ENCODE results near the gene PDLIM5. TPM values are rescaled to one million over a fixed set of nuclear protein-coding genes. Genes with fewer than 3 reads are reported as not detected.

Gene PDLIM5
- total RNA-seq, 2 donors from 2014 or later, result 17.6 to 21.4 TPM

DNA sequence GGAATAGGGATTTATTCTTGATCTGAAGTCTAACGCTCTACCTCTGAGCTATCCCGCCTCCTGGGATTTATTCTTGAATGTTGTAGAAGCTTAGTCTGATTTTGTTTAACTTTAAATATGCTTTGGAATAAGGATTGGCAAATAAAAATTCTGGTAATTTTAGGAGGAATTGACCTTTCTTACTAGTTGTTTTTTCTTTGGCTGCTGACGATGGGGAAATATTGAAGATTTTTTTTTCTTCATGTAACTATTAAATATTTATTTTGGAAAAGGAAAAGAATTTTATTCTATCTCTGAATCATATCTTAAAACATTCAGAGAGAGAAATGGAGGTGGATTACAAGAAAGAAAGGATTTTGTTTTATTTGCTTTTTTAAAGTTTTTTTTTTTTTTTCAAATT is 122.9 kb downstream of the PDLIM5 start:
- Mint-ChIP-seq H3K27ac (no peak overlapping the region), H3K9me3 (no peaks in the 10 kb centered on the region), H3K4me1 (ENCODE audit: low read depth) (no peaks in the 10 kb centered on the region), H3K27me3 (ENCODE audit: low read depth) (no peaks in the 10 kb centered on the region), H3K36me3 (ENCODE audit: insufficient read depth in 2 of 2) (no peaks in the 10 kb centered on the region), H3K4me3 (no peak overlapping the region)
- ATAC-seq (replicated peaks in 1 of 2), result no peak
- DNase-seq, result no peak

DNA sequence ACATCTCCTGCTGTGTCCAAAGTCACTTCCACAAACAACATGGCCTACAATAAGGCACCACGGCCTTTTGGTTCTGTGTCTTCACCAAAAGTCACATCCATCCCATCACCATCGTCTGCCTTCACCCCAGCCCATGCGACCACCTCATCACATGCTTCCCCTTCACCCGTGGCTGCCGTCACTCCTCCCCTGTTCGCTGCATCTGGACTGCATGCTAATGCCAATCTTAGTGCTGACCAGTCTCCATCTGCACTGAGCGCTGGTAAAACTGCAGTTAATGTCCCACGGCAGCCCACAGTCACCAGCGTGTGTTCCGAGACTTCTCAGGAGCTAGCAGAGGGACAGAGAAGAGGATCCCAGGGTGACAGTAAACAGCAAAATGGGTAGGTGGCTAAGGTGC is 123.9 kb downstream of the PDLIM5 start:
- Mint-ChIP-seq H3K36me3 (ENCODE audit: insufficient read depth in 2 of 2) (no peaks in the 10 kb centered on the region), H3K27me3 (ENCODE audit: low read depth) (no peaks in the 10 kb centered on the region)
- DNase-seq, result no peak

DNA sequence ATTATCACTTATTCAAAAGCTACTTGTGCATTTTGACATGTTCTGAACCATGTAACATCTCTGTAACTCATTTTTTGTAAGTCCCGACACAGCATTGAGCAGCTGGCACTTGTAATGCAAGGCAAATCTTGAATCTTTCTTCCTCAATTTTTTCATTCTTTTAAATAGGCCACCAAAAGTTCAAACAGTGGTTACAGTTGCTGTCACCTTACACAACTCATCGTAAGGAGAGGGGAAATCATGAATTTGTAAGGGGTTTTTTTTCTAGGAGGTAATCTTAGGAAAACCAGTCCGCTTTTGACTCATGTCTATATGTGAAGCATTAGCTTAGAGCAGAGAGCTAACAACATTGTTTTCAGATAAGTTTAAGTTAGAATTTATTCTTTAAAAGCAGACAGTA is 124.5 kb downstream of the PDLIM5 start:
- no peaks in the 10 kb centered on the region for H3K36me3 Mint-ChIP-seq (ENCODE audit: insufficient read depth in 2 of 2)
- H3K4me3 Mint-ChIP-seq, result no peak overlapping the region
- no peak for ATAC-seq (replicated peaks in 1 of 2)
- no peaks in the 10 kb centered on the region for H3K9me3 Mint-ChIP-seq
- no peaks in the 10 kb centered on the region for H3K4me1 Mint-ChIP-seq (ENCODE audit: low read depth)
- no peaks in the 10 kb centered on the region for H3K27me3 Mint-ChIP-seq (ENCODE audit: low read depth)
- DNase-seq, result no peak
- H3K27ac Mint-ChIP-seq, result no peak overlapping the region

More for the DNA sequence above, 123.9 kb downstream of the PDLIM5 start:
- H3K9me3 Mint-ChIP-seq, result no peaks in the 10 kb centered on the region
- H3K27ac Mint-ChIP-seq, result no peak overlapping the region
- no peaks in the 10 kb centered on the region for H3K4me1 Mint-ChIP-seq (ENCODE audit: low read depth)
- ATAC-seq (replicated peaks in 1 of 2), result no peak
- no peak overlapping the region for H3K4me3 Mint-ChIP-seq

DNA sequence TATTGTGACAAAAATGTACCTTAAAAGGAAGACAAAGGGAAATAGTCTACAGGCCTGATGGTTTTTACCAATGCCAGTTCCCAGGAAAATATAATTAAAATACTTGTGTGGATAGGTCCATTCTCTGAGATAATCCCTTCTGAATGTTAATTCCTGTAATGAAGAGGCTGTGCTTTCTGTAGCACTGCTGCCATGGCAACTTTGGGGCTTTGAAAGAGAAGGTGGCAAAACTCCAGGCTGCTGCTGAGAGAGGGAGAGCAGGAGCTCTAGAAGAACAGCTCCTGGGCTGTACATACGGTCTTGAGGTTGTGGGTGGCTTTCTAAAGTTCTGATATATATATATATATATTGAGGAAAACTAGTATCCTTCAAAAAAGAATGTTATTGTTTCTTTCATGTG is 125.4 kb downstream of the PDLIM5 start:
- DNase-seq (no peak), ATAC-seq (replicated peaks in 1 of 2) (no peak)
- Mint-ChIP-seq H3K4me3 (no peak overlapping the region), H3K4me1 (ENCODE audit: low read depth) (no peaks in the 10 kb centered on the region), H3K27me3 (ENCODE audit: low read depth) (no peaks in the 10 kb centered on the region), H3K36me3 (ENCODE audit: insufficient read depth in 2 of 2) (no peaks in the 10 kb centered on the region), H3K27ac (peak overlapping the region; percentile 33), H3K9me3 (no peaks in the 10 kb centered on the region)

DNA sequence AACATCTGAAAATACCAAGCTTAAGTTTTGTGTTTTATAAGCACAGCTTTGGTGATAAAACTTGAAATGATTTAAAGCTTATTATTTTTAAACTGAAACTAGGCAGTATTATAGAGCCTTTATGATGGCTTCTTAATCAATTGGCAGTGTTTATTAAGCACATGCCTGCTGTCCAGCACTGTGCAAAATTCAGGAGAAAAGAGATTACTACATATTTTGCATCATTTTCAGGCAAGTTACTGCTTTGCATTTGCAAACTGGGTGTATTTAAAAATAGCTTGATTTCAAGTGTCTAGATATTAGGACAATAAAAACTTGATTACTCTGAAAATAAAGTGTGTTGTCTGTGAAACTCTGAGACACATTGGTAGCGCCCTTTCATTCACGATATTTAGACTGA is 126.5 kb downstream of the PDLIM5 start:
- Mint-ChIP-seq H3K4me1 (ENCODE audit: low read depth) (no peaks in the 10 kb centered on the region), H3K36me3 (ENCODE audit: insufficient read depth in 2 of 2) (no peaks in the 10 kb centered on the region), H3K4me3 (no peak overlapping the region), H3K27ac (no peak overlapping the region), H3K27me3 (ENCODE audit: low read depth) (no peaks in the 10 kb centered on the region), H3K9me3 (no peaks in the 10 kb centered on the region)
- ATAC-seq (replicated peaks in 1 of 2) (no peak), DNase-seq (no peak)

DNA sequence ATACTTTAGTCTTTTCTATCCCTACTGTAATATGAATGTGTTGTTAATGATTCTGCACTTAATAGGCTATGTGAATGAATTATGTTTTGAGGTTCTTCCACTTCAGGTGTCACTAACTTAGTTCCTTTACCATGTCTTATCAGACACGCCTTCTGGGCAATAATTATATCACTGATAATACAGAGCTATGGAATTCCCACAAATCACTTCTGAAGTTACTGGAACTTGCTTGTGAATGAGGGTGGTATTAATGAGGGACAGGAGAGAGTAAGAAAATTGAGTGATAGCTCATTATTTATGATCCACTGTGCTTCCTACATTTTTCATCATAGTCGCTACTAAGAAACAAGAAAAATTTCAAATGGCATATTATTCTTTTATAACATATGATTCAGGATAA is 130.0 kb downstream of the PDLIM5 start:
- H3K4me3 Mint-ChIP-seq, result no peak overlapping the region
- no peak for ATAC-seq (replicated peaks in 1 of 2)
- no peak for DNase-seq
- no peaks in the 10 kb centered on the region for H3K9me3 Mint-ChIP-seq
- no peaks in the 10 kb centered on the region for H3K36me3 Mint-ChIP-seq (ENCODE audit: insufficient read depth in 2 of 2)
- no peaks in the 10 kb centered on the region for H3K27me3 Mint-ChIP-seq (ENCODE audit: low read depth)
- H3K4me1 Mint-ChIP-seq (ENCODE audit: low read depth), result no peaks in the 10 kb centered on the region
- H3K27ac Mint-ChIP-seq, result no peak overlapping the region

DNA sequence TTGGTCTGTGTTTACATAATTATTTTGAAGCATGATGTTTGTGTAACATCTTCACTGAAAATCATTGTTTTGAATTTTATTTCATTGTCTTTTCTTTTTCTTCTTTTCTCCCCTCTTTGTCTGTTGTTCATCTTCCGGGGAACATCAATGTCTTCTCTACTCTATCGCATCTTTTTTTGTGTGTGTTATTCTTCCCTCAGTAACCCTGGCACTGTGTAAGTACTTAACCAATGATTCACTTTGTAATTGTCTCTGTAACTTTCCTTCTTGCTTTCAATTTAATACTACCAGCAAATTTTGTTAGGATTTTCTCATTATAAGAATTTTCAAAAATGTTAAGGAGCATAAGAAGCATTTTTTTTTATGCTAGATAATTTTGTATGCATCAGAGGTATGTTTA is 130.8 kb downstream of the PDLIM5 start:
- ATAC-seq (replicated peaks in 1 of 2), result no peak

DNA sequence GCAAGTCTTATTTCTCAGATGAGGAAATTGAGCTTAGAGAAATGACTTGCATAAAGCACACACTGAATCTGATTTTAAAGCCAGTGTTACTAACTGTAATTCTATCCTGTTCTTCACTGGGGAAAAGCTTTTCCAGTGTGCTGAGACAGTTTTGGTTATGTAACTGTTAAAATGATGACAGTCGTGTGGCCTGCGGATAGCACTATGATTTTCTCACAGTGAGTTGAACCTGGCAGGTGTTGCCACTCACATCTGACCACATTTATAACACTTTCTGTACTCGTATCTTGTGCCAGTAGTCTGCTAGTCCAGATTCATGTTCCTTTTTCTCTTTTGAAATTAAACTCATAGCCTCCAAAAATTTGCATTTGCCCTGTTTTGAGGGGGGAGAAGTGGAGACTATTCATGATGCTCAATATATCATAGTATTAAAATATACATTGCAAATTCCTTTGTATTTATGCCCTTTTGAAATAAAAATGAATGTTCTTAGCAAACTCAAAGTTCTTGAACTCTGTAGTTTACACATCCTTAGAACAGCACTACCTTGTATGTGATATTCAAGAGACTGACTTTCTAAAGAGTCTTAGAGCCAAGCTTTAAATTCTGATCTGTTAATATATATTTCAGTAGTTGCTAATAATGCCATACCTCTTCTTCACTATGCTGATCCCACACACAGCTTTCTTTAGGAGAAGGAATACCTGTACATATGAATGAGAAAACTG is 132.3 kb downstream of the PDLIM5 start:
- Mint-ChIP-seq H3K4me3 (no peak overlapping the region), H3K9me3 (no peaks in the 10 kb centered on the region), H3K27ac (no peak overlapping the region), H3K27me3 (ENCODE audit: low read depth) (no peaks in the 10 kb centered on the region), H3K4me1 (ENCODE audit: low read depth) (no peaks in the 10 kb centered on the region), H3K36me3 (ENCODE audit: insufficient read depth in 2 of 2) (no peaks in the 10 kb centered on the region)
- ATAC-seq (replicated peaks in 1 of 2) (no peak), DNase-seq (no peak)

More for the DNA sequence above, 130.8 kb downstream of the PDLIM5 start:
- no peak overlapping the region for H3K27ac Mint-ChIP-seq
- no peaks in the 10 kb centered on the region for H3K27me3 Mint-ChIP-seq (ENCODE audit: low read depth)
- no peaks in the 10 kb centered on the region for H3K4me1 Mint-ChIP-seq (ENCODE audit: low read depth)
- H3K9me3 Mint-ChIP-seq, result no peaks in the 10 kb centered on the region
- DNase-seq, result no peak
- no peak overlapping the region for H3K4me3 Mint-ChIP-seq
- no peaks in the 10 kb centered on the region for H3K36me3 Mint-ChIP-seq (ENCODE audit: insufficient read depth in 2 of 2)

DNA sequence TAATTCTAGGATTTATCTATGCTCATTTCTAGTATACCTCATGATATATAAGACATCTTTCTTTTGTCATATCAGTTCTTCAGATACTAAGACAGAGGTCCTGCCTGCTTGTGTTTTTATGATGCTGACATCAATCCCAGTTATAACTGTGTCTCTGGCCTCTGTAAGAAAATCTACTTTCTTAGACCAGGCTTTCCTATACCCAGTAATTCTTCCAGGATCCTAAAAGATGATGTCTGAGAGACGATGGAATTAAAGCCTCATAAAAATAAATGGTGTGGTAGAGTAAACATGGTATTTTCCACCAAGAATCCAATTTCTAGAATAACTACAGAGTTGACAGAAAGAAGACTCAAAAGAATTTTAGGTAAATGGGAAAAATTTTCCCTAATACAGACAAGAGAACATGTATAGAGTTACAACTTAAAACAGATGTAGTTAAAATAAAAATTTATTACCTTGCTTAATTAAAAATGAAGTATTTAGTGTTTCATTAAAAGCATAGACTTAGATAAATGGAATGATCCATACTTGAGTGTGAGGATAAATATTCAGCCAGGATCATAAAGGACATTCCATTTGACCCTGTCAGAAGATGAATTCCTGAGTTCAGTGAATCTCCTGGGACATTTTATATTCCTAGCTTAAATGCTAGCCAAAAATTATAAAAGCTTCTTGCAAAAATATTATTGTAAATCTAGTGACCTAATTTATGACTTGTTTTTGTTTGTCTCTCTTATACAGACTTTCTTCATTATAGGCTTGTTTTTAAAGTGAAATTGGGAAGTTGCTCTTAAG is 137.4 kb downstream of the PDLIM5 start:
- Mint-ChIP-seq H3K27ac (no peak overlapping the region), H3K4me1 (ENCODE audit: low read depth) (no peaks in the 10 kb centered on the region), H3K36me3 (ENCODE audit: insufficient read depth in 2 of 2) (peaks cover 0 to 2% of the 10 kb centered on the region in 2 donors), H3K9me3 (no peaks in the 10 kb centered on the region), H3K4me3 (no peak overlapping the region), H3K27me3 (ENCODE audit: low read depth) (no peaks in the 10 kb centered on the region)
- DNase-seq (no peak), ATAC-seq (replicated peaks in 1 of 2) (no peak)

DNA sequence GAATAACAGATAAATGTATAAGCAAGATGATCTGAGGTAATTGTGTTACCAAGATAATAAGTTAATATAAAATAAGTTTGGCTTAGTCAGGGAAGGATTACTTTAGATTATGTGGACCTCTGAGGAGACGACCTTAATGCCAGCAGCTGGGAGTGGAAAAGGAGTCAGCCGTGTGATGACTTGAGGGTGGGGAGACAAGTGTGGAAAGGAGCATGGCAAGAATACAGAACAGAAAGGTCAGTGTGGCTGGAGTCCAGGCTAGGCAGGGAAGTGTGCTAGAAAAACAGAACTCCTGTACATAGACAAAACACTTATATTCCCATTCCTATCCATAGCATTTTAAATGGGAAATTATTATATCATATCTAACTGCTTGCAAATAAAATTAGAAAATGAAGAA is 138.8 kb downstream of the PDLIM5 start:
- DNase-seq, result no peak
- Mint-ChIP-seq H3K4me1 (ENCODE audit: low read depth) (no peaks in the 10 kb centered on the region), H3K9me3 (no peaks in the 10 kb centered on the region), H3K27ac (no peak overlapping the region), H3K36me3 (ENCODE audit: insufficient read depth in 2 of 2) (peaks cover 0 to 2% of the 10 kb centered on the region in 2 donors), H3K27me3 (ENCODE audit: low read depth) (no peaks in the 10 kb centered on the region), H3K4me3 (no peak overlapping the region)
- ATAC-seq (replicated peaks in 1 of 2), result no peak

DNA sequence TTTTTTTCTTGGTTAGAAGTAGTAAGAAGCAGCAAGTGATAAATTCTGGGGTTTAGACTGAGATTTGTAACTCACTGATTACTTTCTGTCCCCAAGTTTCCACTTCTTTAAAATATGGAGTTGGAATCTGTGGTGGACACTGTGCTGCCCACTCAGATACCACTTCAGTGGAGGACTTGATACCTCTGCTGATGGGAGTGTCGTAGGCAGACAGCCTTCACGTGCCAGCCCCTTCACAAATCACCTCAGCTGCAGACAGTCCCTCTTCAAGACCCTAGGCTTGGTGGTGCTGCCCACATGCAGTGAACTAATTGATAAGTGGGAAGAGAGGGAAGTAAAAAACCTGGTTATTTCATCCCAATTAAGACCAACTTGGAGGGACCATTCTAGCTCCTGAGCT is 139.5 kb downstream of the PDLIM5 start:
- DNase-seq (no peak), ATAC-seq (replicated peaks in 1 of 2) (no peak)
- peaks cover 0 to 2% of the 10 kb centered on the region in 2 donors for H3K36me3 Mint-ChIP-seq (ENCODE audit: insufficient read depth in 2 of 2)
- no peaks in the 10 kb centered on the region for H3K9me3 Mint-ChIP-seq
- no peak overlapping the region for H3K4me3 Mint-ChIP-seq
- H3K27me3 Mint-ChIP-seq (ENCODE audit: low read depth), result no peaks in the 10 kb centered on the region
- no peak overlapping the region for H3K27ac Mint-ChIP-seq
- no peaks in the 10 kb centered on the region for H3K4me1 Mint-ChIP-seq (ENCODE audit: low read depth)

DNA sequence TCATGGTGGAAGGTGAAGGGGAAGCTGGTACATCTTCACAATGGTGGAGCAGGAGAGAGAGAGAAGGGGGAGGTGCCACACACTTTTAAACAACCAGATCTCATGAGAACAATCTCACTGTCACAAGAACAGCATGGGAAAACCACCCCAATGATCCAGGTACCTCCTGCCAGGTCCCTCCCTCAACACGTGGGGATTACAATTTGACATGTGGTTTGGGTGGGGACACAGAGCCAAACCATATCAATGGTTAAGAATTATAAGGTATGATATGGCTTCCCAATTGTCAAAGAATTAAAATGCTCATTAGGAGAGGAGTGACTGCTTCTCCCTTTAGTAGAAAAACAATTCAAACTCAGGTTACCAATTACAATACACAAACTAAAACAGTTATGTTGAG is 143.3 kb downstream of the PDLIM5 start:
- no peak overlapping the region for H3K4me3 Mint-ChIP-seq
- DNase-seq (no peak), ATAC-seq (replicated peaks in 1 of 2) (no peak)
- peaks cover 0 to 2% of the 10 kb centered on the region in 2 donors for H3K36me3 Mint-ChIP-seq (ENCODE audit: insufficient read depth in 2 of 2)
- H3K27ac Mint-ChIP-seq, result no peak overlapping the region
- no peaks in the 10 kb centered on the region for H3K9me3 Mint-ChIP-seq
- no peaks in the 10 kb centered on the region for H3K27me3 Mint-ChIP-seq (ENCODE audit: low read depth)
- no peaks in the 10 kb centered on the region for H3K4me1 Mint-ChIP-seq (ENCODE audit: low read depth)

DNA sequence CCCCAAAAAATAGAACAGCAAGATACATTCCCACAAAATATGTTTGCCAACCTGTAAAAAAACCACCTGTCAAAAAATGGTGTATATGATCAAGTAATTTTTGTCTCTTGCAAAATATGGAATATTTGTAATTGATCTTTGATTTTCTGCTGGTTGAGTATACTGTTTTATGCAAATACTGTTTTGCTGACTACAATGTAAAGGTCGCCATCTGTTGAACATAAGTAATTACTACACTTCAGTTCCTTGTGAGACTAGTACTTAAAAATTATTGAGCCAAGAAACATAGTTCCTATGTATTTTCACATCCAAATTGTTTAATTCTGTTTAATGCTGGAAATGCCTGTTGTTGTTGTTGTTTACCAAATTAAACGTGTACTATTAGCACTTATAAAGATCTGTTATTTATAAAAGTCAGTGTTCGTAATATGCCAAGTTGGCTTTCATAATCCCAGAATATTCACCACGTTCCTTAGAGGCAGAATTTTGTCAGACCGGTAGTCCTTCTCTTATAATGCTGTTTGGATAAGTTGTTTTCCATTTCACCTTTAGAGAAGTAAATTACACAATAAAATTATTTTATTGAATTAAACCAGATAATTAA is 144.2 kb downstream of the PDLIM5 start:
- Mint-ChIP-seq H3K36me3 (ENCODE audit: insufficient read depth in 2 of 2) (peaks cover 0 to 2% of the 10 kb centered on the region in 2 donors), H3K27me3 (ENCODE audit: low read depth) (no peaks in the 10 kb centered on the region), H3K4me3 (no peak overlapping the region), H3K9me3 (no peaks in the 10 kb centered on the region), H3K4me1 (ENCODE audit: low read depth) (no peaks in the 10 kb centered on the region), H3K27ac (no peak overlapping the region)
- DNase-seq (no peak), ATAC-seq (replicated peaks in 1 of 2) (no peak)

Measured in activated T-cell treated with anti-CD3 and anti-CD28 coated beads, Interleukin-2, amount 50 U/mL, for 72 hours (primary cell).